Common myeloid progenitor, CD34-positive (primary cell): ENCODE results near the gene UST.

Experiments
- CTCF ChIA-PET: fragments of 350-600 bp; sonication (Branson Sonifier 250); formaldehyde crosslinking; loops from one replicate; lab custom pipeline; 2021; ENCODE audit warnings: antibody characterized with exemption; lab: Charles Lee
- POLR2A ChIA-PET: fragments of 350-600 bp; sonication (Branson Sonifier 250); formaldehyde crosslinking; loops from one replicate; lab custom pipeline; 2021; ENCODE audit warnings: antibody characterized with exemption; lab: Charles Lee
- DNase-seq, 3 donors: peaks; one replicate each; pipeline versions ENCODE4 v3.0.0 to v3.0.0-alpha.2; 2013
- H3K27ac ChIP-seq, 2 experiments: 1 replicate in 1 of 2; 2 replicates in 1 of 2; pipeline ENCODE4 v1.7.0; 2013; ENCODE audit warnings: inconsistent platforms in 2 of 2, low read length in 2 of 2, mild to moderate bottlenecking in 2 of 2, low read depth in 1 of 2, moderate library complexity in 1 of 2; ENCODE audit not compliant: severe bottlenecking in 2 of 2, insufficient read depth in 1 of 2, poor library complexity in 1 of 2
- H3K27me3 ChIP-seq, 5 experiments: replicated peaks in 2 of 5; 1 replicate in 3 of 5; 2 replicates in 2 of 5; pipeline versions ENCODE4 v1.6.1 to v1.7.0; 2013; ENCODE audit warnings: low read length in 4 of 5, mild to moderate bottlenecking in 2 of 5, moderate library complexity in 2 of 5, inconsistent platforms in 1 of 5; ENCODE audit not compliant: insufficient read depth in 5 of 5, control insufficient read depth in 4 of 5
- H3K36me3 ChIP-seq, 4 experiments: 1 replicate in 2 of 4; 2 replicates in 2 of 4; pipeline versions ENCODE4 v1.6.1 to v1.7.0; 2013; ENCODE audit warnings: low read length in 3 of 4, control low read depth in 1 of 4, mild to moderate bottlenecking in 1 of 4; ENCODE audit not compliant: control insufficient read depth in 4 of 4, insufficient read depth in 4 of 4
- H3K4me1 ChIP-seq, 4 experiments: 1 replicate in 3 of 4; 2 replicates in 1 of 4; pipeline versions ENCODE4 v1.6.1 to v1.7.1; 2013; ENCODE audit warnings: low read length in 3 of 4, mild to moderate bottlenecking in 3 of 4, control low read depth in 1 of 4, inconsistent platforms in 1 of 4, moderate library complexity in 1 of 4; ENCODE audit not compliant: control insufficient read depth in 4 of 4, insufficient read depth in 4 of 4; ENCODE audit errors: control extremely low read depth in 1 of 4
- H3K4me3 ChIP-seq, 7 experiments: 1 replicate in 4 of 7; 2 replicates in 3 of 7; pipeline versions ENCODE4 v1.5.1 to v1.7.0; 2013; ENCODE audit warnings: mild to moderate bottlenecking in 7 of 7, low read length in 6 of 7, moderate library complexity in 6 of 7, inconsistent platforms in 2 of 7, low read depth in 2 of 7, control low read depth in 1 of 7; ENCODE audit not compliant: insufficient read depth in 4 of 7, control insufficient read depth in 1 of 7; ENCODE audit errors: extremely low read depth in 1 of 7
- H3K9me3 ChIP-seq, 5 experiments: 1 replicate in 4 of 5; 2 replicates in 1 of 5; pipeline versions ENCODE4 v1.6.1 to v1.7.1; 2013; ENCODE audit warnings: low read length in 4 of 5, mild to moderate bottlenecking in 2 of 5, inconsistent platforms in 1 of 5, low read depth in 1 of 5, moderate library complexity in 1 of 5; ENCODE audit not compliant: control insufficient read depth in 4 of 5, insufficient read depth in 2 of 5; ENCODE audit errors: control extremely low read depth in 1 of 5
- WGBS: methylation state at CpG from one replicate; pipeline ENCODE4 v1.1.5; 2013; ENCODE audit not compliant: insufficient coverage; 5-methylcytosine and 5-hydroxymethylcytosine counted together

The UST gene

GRCh38 chr6:148830614-148831013, 83.8 kb downstream of the UST start:
- POLR2A ChIA-PET, result no interaction called here
- no peak for DNase-seq
- CTCF ChIA-PET, result no interaction called here
- no peaks in the 10 kb centered on the region for H3K27me3 ChIP-seq
- WGBS, result 92% methylated on average over 2 of the region's 3 CpGs
- no peaks in the 10 kb centered on the region for H3K36me3 ChIP-seq
- H3K27ac ChIP-seq, result no peak overlapping the region
- no peaks in the 10 kb centered on the region for H3K9me3 ChIP-seq
- H3K4me3 ChIP-seq, result no peak overlapping the region
- peaks cover 0 to 11% (median 1%) of the 10 kb centered on the region in 4 experiments for H3K4me1 ChIP-seq

DNA sequence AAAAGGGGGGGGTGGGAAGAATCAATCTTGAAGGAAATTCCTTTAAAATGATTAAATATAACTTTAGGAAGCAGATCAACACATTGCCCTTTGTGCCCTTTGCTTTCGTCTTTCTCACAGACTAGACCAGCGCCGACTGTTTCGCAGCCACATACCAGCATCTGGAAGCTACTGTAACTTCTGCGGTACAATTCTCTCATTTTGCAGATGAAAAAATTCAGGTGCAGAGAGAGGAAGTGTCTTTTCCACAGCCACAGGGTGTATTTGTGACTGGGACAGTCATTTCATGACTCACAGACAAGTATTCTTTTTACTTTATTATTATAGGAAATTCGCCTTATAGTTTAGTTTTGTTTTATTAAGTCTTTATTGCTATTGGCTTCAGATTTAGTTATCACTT, 84.2 kb downstream of the UST start:
- 82% methylated on average over 4 of the region's 6 CpGs for WGBS
- POLR2A ChIA-PET, result no interaction called here
- DNase-seq, result peak in 1 of 3 donors; percentile 43
- no peaks in the 10 kb centered on the region for H3K27me3 ChIP-seq
- no peaks in the 10 kb centered on the region for H3K9me3 ChIP-seq
- no peak overlapping the region for H3K4me3 ChIP-seq
- CTCF ChIA-PET, result no interaction called here
- H3K27ac ChIP-seq, result no peak overlapping the region
- no peaks in the 10 kb centered on the region for H3K36me3 ChIP-seq
- H3K4me1 ChIP-seq, result peaks cover 0 to 11% (median 1%) of the 10 kb centered on the region in 4 experiments

- ChIA-PET CTCF (no interaction called here), POLR2A (no interaction called here)
- H3K27ac ChIP-seq, result no peak overlapping the region
- no peak overlapping the region for H3K4me3 ChIP-seq
- no peak for DNase-seq
- H3K9me3 ChIP-seq, result no peaks in the 10 kb centered on the region
- 100% methylated on average over 3 of the region's 5 CpGs for WGBS
- H3K36me3 ChIP-seq, result no peaks in the 10 kb centered on the region
- H3K4me1 ChIP-seq, result peaks cover 0 to 11% (median 1%) of the 10 kb centered on the region in 4 experiments
- no peaks in the 10 kb centered on the region for H3K27me3 ChIP-seq
Measured at GRCh38 chr6:148831531-148831930, 84.7 kb downstream of the UST start.

DNA sequence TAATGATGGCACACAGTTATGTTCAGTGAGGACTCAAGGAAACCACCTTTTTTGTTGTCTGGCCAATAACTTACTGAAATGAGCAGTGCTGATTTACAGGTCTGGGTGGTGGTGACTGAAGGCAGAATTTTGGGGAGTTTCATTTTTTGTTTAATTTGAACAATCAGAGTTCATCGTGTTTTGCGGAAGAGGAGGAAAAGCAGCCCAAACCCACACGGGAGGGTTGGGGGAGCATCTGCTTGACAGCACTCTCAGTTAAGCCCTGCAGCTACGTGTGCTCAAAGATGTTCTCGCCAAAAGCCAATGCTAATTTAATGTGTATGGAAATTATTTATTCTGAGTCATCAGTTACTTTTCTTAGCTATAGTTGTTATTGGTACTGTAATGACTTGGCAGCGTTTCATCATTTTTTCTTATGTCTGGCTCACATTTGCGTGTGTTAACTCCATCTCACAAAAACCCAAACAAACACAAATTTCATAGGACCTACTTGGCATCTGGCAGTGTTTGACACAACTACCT, 89.2 kb downstream of the UST start:
- CTCF ChIA-PET, result no interaction called here
- no peak overlapping the region for H3K4me3 ChIP-seq

GRCh38 chr6:148836751-148837150, 89.9 kb downstream of the UST start:
- no peak for DNase-seq
- H3K27ac ChIP-seq, result no peak overlapping the region
- no peak overlapping the region for H3K4me3 ChIP-seq
- no peaks in the 10 kb centered on the region for H3K27me3 ChIP-seq
- H3K36me3 ChIP-seq, result no peaks in the 10 kb centered on the region
- ChIA-PET CTCF (no interaction called here), POLR2A (no interaction called here)
- 47% methylated on average over 1 of the region's 2 CpGs for WGBS
- no peaks in the 10 kb centered on the region for H3K4me1 ChIP-seq
- no peaks in the 10 kb centered on the region for H3K9me3 ChIP-seq

More for the DNA sequence above, 89.2 kb downstream of the UST start:
- Histone ChIP-seq H3K36me3 (no peaks in the 10 kb centered on the region), H3K27ac (no peak overlapping the region), H3K4me1 (peaks cover 0 to 2% (median 0%) of the 10 kb centered on the region in 4 experiments), H3K9me3 (no peaks in the 10 kb centered on the region), H3K27me3 (no peaks in the 10 kb centered on the region)
- no peak for DNase-seq
- 93% methylated on average over 4 of the region's 7 CpGs for WGBS
- POLR2A ChIA-PET, result no interaction called here

- DNase-seq, result no peak
- no peaks in the 10 kb centered on the region for H3K27me3 ChIP-seq
- H3K36me3 ChIP-seq, result no peaks in the 10 kb centered on the region
- ChIA-PET POLR2A (no interaction called here), CTCF (no interaction called here)
- no peak overlapping the region for H3K27ac ChIP-seq
- peaks cover 0 to 1% (median 0%) of the 10 kb centered on the region in 4 experiments for H3K4me1 ChIP-seq
- no peaks in the 10 kb centered on the region for H3K9me3 ChIP-seq
- 95% methylated on average over 5 of the region's 5 CpGs for WGBS
- no peak overlapping the region for H3K4me3 ChIP-seq
Measured at GRCh38 chr6:148837941-148838340, 91.1 kb downstream of the UST start.

DNA sequence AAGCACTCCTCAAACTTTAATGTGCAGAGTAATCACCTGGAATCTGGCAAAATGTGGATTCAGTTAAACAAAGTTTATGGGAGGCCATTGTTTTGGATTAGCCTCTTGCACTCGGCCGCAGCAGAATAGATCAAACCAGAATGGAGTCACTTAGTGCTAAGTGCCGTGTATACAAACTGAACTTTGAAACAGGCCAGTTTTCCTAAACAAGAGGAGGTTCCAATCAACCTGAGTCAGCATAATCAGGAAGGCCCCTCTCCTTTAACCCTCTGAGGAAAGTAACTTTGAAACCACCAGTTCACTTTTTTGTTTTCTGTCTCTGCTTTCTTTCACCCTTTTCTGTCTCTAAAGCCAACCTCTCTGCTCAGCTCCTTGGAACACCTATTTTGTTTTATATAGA, 92.2 kb downstream of the UST start:
- DNase-seq, result no peak
- H3K36me3 ChIP-seq, result no peaks in the 10 kb centered on the region
- no peak overlapping the region for H3K27ac ChIP-seq
- no peaks in the 10 kb centered on the region for H3K9me3 ChIP-seq
- CTCF ChIA-PET, result no interaction called here
- 90% methylated on average over 3 of the region's 3 CpGs for WGBS
- H3K4me3 ChIP-seq, result no peak overlapping the region
- H3K4me1 ChIP-seq, result peaks cover 0 to 3% (median 0%) of the 10 kb centered on the region in 4 experiments
- POLR2A ChIA-PET, result no interaction called here
- no peaks in the 10 kb centered on the region for H3K27me3 ChIP-seq
